GM18502 (cell line): Measurements from ENCODE around the gene RARRES1.

Experiments
- ATAC-seq: cut with Tn5 transposase; IDR thresholded peaks from one replicate; pipeline ENCODE4 v1.9.1; 2021; ENCODE audit warnings: mild to moderate bottlenecking; ENCODE audit not compliant: unreplicated experiment, poor library complexity

The RARRES1 gene, protein sequence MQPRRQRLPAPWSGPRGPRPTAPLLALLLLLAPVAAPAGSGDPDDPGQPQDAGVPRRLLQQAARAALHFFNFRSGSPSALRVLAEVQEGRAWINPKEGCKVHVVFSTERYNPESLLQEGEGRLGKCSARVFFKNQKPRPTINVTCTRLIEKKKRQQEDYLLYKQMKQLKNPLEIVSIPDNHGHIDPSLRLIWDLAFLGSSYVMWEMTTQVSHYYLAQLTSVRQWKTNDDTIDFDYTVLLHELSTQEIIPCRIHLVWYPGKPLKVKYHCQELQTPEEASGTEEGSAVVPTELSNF

DNA sequence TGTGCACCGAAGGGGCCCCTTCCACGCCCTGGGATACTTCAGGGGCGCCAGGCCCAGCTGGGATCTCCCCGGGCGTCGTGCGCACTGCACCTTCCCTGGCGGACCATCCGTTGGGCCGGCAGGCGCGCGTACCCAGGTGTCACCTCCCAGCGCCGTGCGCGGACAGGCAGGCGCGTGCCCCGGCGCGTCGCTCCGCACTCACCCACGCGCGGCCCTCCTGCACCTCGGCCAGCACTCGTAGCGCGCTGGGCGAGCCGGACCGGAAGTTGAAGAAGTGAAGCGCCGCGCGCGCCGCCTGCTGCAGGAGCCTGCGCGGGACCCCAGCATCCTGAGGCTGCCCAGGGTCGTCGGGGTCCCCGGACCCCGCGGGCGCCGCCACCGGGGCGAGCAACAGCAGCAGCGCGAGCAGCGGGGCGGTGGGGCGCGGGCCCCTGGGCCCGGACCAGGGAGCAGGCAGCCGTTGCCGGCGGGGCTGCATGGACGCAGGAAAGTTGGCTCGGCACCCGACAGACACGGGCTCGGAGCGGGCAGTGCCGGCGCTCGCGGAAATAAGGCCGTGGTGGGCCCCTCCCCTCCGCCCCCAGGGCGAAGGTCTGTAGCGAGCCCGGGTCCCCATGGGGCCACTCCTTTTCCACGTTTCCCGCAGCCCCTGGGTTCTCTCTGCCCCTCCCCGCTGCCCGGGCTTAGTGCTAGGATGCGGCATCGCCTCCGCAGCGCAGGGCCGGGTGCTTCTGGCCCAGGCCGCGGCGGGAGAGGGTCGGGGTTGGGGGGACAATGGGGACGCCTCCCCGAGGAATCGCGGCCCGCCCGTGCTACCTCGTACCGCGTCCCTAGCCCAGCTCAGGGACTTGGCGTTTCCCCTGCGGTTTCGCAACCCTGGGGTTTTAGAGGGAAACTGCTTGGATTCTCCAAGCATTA lies at the start of gene RARRES1:
Gene RARRES1 (minus strand): TSS at position 520 of the 918 bp plus-strand sequence. CDS start 42 bp downstream, at position 478.
- peak; percentile 73 for ATAC-seq

DNA sequence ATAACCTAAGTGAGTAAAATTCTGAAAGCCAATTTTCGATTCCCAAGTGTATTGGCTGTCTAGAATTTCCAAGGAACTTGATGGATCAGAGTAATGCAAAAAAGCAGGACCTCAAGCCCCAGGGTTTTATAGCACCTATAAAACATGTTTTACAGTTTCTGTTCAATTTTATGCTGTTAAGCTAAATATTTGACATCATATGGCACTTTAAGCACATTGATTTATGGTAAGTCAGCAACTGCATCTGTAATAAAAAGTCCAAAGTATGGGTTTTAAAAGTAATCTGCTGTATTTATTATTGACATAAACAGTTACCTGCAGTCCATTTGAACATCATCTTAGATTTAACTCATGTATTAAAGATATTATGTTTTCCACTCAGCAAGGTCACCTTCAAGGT lies 49.6 kb upstream of the RARRES1 start:
- ATAC-seq = no peak

DNA sequence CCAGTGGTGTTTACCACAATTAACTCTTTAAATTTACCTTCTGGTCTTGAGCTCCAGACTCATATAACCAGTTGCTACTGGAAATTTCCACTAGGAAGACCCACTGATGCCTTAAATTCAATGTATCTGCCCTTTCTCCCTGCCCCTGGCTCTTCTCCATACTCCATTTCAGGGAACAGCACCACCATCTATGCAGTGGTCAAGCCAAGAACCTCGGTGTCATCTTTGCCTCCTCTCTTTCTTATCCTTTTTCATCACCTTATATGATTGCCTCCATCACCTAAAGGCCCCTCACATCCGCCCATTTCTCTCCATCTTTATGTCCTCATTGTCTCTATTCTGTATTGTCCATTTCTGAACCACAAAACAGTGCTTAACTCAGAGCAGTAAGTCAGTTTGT lies 48.9 kb upstream of the RARRES1 start:
- no peak for ATAC-seq

DNA sequence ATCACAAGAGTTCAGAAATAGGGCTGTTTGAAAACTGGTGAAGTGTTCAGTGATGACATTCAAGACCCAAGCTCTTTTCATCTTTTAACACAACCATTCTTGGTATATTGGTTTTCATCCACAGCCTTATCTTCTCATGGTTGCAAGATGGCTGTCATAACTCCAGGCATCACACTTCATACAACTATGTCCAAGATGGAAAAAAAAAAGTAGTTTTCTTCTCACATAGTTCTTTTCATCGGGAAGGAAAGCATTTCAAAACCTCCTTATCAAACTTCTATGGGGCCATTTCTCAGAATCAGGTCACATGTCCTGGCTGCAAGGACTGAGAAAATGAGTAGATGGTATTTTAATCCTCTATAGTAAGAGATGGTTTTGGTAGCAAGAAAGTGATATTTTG lies 48.5 kb upstream of the RARRES1 start:
- ATAC-seq = no peak

DNA sequence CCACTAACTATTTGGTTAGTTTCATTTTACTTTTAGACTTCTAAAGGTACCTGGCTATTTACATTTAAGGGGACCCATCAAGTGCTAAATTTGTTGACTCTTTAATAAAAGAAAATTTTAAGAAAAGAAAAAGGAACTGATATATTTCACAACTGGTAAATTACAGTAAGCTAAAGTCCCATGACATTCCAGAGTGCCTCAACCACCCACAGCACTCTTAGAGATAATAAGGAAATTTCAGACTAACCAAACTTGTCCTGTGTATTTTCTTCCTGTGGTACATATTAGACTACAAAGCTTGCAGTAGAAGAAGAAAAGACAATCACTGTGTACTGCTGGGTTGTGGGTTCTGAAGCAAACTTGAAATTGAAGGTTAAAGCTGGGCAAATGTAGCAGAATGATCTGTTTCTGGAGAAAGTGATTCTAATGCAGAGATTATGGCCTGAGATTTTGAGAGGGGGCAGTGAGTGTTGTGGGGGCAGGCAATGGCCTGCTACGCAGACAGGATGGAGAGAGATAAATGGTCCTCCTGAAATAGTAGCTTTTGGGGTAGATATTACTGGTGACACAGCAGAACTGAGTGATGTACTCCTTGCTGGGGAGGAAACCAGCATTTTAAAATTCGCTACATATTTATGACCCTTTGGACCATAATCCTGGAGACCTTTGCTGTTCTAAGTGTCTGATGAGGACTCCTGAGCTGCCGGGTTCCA lies 45.1 kb upstream of the RARRES1 start:
- no peak for ATAC-seq

DNA sequence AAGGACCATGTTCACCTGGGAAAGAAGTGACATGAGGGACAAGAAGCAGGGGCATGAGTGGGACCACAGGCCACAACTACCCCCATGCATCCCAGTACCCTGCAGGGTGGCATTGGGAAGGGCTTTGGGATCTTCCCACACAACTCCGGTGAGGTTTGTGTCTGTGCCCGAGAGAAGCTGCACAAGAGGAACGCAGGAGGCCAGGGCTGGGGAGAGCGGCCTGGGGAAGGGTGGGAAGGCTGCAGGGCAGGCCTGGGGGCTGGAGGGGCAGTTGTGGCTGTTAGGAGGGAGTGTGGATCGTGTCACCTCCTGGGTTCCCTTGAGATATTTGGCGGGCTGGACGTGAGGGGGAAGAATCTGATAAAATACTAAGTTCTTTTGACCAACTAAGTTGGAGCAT lies 44.3 kb upstream of the RARRES1 start:
- ATAC-seq = no peak

DNA sequence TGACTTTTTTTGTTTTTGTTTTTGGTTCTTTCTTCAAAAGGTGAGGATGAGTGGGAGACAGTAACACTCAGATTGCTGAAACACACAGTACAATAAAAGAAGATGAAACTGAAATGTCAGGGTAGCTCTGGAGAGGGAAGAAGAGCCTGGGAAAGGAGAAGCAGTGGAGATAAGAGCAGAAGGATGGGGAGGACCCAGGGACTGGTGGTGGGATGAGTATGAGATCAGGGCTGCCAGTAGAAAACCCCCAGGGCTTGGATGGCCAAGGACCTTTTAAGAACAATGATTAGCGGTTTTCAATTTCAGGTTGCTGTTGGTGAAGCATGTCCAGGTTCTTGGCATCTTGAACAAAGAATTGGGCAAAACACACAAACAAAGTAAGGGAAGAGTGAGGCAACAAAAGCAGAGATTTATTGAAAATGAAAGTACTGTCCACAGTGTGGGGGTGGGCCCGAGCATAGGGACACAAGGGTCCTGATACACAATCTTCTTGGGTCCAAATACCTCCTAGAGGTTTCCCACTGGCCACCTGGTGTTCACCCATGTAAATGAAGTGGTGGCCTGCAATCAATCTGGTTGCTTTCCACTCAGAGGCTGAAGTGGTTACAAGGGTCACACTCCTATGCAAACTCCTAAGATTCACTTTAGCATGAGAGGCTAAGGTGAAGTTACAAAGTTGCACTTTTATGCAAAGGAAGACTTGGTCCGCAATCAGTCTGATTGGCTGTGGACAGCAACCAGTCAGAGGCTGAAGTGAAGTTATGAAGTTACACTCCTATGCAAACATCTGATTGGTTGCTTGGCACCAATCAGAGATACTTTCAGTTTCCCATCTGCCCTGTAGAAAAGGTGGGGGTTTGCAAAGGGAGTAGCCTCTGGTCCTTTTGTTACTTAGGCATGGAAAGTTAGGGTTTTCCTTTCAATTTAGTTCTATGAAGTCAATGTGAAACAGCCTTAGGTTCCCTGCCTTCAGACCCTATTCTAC lies 43.5 kb upstream of the RARRES1 start:
- ATAC-seq = no peak

DNA sequence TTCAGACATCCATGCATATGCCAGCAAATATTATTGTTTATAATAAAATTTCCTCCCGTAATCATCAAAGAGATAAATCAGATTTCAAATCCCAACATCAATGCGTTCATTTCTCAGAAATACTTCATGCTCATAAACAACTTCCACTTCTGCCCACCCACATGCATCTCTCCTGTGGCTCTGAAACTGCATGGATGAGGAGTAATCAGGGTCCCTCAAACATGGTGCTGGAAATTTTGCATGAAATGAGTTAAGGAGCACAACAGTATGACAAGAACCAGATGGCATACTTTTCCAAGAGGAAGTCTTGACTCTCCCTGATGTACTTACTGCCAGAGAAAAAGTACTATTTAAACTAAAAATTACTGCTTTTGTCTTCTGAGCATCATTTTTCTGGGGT lies 42.7 kb upstream of the RARRES1 start:
- no peak for ATAC-seq

DNA sequence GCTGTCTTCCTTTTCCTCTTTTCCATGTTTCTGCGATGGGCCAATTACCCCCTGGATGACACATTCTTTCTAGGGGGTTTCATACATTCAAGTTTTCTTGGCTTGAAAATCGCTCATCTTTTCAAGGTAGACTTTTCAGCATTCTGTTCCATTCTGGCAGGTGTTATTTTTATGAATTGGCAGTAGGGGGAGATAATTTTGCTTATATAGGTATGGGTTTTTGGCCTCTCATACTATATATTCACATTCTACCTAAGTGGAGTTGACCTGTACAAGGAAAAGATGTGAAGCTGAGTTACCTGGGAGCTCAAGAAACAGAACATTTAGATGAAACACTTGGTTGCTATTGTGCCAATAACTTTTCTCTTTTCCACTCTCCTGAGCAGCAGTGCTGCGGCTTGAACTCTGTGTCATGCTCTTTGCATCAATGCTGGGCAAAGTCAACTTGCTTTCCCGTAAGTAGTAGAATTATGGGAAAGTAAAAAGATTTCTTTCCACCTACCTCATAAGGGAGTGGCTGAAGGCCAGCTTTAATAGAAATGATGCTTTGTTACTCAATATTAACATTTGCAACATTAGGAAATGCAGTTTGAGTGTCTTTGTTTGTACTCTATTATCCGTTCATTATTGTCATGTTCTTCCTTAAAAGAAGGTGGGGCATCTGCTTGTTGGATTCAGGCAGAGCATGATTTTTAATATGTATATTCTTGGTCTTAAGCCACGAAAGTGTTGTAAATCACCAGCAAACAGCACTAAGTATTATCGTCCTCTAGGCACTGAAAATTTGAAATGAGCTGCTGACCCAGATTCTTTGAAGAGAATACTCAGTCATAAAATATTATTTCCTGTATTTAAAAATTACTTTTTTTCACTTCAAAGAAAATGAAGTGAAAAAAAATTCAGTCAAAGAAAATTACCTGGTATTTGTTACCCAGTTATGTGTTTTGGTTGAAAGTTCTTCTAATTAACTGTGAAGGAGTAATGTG lies 41.9 kb upstream of the RARRES1 start:
- no peak for ATAC-seq

DNA sequence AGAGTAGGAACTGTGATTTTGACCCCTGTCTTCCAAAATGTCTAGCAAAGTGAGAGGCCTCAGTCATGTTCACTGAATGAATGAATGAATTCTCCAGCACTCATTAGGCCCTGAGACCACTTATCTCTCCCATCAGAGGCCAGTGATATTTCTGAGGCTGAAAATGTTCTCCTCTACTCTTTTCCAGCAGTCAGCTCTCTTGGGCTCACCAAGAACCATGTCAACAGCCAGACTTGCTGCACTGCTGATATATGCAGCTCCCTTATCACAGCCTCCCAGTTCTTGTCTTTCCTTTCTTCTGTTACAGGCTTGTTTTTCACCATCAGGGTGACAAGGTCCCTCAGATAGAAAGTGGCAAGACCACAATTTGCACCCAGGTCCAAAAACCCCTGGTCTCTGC lies 40.9 kb upstream of the RARRES1 start:
- no peak for ATAC-seq

DNA sequence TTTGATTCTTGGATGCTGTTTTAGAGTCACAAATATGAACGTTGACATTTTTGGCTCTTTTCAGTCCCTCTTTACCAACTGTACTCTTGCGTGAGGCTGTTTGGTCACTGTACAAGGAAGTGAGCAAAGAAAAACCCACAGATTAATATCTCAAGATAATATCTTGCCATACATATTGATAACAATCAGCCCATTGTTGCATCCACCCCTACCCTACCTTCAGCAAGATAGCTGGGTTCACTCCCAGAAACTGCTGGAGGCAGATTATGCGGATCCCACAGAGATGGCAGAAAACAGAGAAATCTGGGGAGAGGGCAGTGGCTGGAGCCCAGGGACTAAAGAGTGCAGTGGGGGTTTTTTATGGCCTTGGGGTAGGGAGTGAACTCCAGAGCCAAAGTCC lies 39.7 kb upstream of the RARRES1 start:
- ATAC-seq = no peak

DNA sequence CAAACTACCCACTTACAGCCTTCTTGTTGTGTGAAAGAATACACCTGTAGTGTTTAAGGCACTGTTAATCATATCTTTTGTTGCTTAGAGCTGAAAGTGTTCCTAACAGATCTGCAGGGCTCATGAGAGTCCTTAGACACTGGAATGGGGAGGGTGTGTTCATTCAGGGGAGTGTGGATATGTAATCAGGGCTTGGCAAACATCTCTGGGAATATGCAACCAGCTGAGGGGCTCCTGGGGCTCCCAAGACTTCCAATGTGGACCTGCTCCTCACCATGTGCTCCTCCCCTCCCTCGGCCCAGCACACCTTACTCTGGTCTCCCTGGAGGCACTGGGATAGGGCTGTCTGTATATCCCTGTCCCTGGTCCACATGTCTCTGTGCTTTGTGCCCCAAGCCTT lies 39.3 kb upstream of the RARRES1 start:
- ATAC-seq = no peak

DNA sequence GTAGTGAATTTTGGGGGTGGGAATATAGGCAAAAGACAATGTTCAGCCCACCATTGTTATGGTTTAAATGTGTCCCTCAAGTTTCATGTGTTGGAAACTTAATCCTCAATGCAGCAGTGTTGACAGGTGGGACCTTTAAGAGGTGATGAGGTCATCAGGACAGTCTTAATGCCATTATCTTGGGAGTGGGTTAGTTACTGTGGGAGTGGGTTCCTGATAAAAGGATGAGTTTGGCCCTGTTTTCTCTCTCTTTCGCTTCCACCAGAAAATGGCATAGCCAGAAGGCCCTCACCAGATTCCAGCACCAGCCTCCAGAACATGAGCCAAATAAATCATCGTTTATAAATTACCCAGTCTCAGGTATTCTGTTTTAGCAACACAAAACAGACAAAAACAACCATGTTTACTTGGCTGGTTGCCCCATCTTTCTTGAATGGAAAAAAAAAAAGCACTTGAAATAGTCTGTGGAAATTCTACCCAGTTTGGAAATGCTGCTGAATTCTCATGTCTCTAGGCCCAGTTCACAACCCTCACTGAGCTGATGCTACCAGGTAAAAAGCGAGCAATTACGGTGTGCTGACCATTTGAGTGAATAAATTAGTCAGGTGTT lies 38.6 kb upstream of the RARRES1 start:
- ATAC-seq = no peak

DNA sequence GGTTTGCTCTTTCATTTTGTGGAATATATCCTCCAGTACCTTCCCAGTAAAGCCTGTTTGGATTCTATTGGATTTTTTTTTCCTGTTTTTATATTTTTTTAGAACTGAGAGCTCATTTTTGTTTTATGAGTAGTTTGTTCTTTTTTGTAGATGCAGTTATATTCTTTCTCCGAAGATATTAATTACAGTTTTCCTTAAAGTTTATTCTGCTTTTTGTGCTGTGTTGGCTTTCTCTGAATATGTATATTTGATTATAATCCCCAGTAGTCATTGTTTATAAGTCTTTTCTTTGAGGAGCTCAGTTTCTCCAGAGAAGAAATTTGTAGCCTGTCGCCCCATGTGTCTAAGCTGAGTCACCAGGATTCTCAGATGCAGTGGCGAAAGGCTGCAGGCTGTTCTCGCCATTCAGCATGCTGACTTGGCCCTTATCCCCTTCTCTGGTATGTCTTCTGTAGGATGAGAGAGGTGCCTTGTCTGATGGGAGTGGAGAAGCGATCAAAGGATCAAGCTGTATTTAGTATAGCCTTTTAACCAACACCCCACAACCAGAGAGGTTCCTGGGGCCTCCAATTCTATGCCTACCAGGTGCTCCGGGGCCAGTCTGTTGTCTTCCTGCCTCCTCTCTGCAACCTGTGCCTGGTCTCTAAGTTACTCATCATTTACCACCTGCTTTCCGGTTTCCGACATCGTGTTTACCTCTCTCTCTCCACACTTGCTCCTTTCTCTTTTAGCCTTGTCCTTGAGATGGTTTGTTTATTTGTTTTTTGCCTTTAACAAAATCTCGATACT lies 37.9 kb upstream of the RARRES1 start:
- ATAC-seq = no peak

DNA sequence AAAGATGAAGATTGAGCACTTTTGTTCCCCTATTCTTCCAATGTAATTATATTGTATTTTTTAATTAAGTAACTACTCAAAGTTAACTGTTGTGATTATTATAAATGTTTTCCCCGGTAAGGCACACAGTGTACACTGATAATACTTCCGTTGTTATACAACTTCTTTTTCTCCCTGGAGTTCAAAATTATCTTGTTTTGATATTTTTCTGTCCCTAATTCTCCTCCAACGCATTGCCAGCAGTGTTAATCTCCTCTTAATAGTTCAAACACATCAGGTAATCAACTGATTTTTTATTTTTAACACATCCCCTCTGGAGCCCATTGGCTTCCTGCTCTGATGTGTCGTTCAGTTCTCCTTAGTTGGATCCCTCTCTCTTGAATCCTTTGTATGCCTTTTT lies 37.3 kb upstream of the RARRES1 start:
- no peak for ATAC-seq

DNA sequence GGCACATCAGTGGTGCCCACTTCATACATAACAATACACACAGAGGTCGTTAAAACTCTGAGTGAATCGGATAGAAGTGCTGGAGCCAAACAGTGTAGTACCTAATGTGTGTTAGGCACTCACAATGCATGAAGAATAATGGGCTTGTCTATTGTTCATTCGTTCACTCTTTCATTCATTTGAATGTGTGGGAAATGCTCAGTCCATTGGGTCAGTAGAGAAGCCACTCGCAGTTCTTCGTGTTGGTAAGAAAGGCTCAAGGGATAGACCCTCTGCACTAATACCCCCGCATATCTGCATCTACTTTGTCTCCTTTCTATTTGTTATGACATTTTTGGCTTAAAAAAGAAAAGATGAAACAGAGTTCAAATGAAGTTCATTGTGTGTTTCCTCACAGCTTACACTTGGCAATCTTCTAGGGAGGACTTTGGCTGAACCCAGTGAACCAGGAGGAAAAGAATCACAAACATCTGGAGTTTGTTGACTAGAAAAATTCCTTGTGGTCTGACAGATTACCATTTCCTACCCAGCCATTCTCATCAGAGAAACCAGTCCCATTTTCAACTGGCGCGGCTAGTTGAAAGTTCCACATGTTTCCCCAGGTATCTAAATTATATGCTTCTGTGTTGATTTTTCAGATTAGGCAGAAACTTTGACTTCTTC lies 36.8 kb upstream of the RARRES1 start:
- ATAC-seq = no peak

DNA sequence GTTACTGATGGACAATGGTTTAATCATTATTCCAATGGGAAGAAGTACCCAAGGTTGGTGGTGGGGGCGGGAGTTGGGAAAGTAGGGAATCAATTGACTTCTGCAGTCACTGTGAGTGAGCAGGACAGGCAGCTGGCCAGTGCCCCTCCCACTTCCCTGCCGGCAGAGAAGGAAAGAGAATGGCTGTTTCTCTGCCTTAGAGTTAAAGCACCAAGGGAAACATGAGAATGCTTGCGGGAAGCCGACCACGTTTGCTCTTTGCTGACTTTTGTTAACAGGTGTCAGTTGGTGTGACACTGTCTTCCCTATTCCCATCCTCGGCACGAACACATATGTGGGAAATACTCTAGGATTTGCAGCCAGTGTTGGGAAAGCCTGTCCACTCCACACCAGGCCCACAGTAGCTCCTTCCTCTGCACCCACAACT lies 36.1 kb upstream of the RARRES1 start:
- no peak for ATAC-seq
